Kidney tubule cell (primary cell): ENCODE measurements around the gene AUTS2.
A peak's percentile ranks its signal among the peaks of the same experiment; 100 is the strongest.

ENCODE experiments used
- DNase-seq: peaks from one replicate; pipeline ENCODE4 v3.0.0-alpha.2; 2018; ENCODE audit warnings: low spot score

Gene AUTS2

DNA sequence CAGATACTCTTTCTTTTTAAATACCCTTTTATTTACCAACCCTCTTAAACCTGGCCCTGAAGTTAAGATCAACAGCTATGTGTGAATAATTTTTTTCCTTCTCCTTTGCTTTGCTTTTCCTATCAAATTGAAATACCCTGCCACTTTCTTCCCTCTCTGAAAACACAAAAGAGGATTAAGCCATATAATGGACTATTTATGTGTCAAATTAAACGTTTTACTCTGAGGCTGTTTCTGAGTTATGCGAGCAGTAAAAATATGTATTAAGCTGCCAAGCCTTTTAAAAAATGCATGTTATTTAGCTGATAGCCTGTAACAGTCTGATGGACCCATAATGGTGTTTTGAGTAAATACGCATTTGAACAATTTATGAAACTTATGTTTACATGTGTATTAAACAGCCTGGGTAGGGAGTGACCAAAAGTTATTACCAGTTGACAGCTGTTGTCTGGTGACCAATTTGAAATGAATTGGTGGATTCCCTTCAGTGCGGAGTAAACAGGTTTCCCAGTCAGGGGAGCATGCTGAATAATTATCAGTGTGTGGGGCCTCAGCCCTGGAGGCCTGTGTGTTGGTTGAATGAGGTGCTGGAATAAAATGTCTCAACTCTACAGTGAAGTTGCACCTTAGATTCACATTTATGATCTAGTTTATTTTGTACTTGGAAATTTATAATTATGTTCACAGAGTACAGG, 89.6 kb downstream of the AUTS2 start:
- no peak for DNase-seq

- DNase-seq = no peak
Measured at GRCh38 chr7:69690329-69690728, 92.1 kb downstream of the AUTS2 start.

- DNase-seq = no peak
Measured at GRCh38 chr7:69691327-69691726, 93.1 kb downstream of the AUTS2 start.

- no peak for DNase-seq
Measured at GRCh38 chr7:69691734-69692133, 93.5 kb downstream of the AUTS2 start.

DNA sequence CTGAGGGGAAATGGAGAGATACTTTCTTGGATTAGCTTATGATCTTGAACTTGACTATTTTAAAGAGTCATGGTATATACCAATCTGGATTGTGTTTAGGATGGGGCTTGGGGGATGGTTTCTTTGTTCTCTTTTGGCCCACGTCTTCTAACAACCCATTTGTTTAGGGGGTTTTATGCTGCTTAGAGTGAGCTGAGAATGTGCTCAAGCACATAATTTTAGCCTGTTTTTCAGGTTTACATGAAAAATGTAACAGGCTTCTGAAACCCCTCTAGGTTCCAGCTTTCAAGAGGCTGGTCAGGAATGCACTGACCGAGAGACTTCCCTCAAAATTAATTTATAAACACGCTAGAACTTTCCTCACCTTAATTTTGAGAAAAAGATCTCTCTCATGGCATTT, 94.3 kb downstream of the AUTS2 start:
- no peak for DNase-seq

GRCh38 chr7:69693042-69693441, 94.8 kb downstream of the AUTS2 start:
- DNase-seq = no peak

DNA sequence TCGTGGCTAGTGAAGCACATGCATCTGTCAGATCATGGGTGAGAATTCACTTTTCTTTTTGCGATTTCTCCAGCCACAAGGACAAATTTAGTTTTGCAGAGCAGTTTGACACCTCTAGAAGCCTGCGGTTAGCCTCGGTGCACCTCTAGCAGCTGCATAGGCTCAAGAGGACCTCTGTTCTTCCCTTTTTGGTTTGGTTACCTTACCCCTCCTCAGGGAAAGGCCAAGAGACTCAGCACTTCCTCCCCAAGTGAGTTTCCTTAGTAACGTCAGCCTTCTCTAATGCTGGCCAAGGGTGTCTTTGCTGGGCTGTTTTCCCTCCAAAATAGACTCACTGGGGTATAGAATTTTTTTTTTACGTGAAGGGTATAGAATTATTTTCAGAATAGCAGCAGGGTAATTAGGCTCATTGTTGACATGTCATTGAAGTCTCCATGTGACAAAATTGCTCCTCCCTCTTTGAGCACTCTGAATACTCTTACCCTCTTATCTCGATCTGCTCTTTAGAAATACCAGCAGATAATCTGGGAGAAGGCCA, 97.8 kb downstream of the AUTS2 start:
- DNase-seq = no peak

DNA sequence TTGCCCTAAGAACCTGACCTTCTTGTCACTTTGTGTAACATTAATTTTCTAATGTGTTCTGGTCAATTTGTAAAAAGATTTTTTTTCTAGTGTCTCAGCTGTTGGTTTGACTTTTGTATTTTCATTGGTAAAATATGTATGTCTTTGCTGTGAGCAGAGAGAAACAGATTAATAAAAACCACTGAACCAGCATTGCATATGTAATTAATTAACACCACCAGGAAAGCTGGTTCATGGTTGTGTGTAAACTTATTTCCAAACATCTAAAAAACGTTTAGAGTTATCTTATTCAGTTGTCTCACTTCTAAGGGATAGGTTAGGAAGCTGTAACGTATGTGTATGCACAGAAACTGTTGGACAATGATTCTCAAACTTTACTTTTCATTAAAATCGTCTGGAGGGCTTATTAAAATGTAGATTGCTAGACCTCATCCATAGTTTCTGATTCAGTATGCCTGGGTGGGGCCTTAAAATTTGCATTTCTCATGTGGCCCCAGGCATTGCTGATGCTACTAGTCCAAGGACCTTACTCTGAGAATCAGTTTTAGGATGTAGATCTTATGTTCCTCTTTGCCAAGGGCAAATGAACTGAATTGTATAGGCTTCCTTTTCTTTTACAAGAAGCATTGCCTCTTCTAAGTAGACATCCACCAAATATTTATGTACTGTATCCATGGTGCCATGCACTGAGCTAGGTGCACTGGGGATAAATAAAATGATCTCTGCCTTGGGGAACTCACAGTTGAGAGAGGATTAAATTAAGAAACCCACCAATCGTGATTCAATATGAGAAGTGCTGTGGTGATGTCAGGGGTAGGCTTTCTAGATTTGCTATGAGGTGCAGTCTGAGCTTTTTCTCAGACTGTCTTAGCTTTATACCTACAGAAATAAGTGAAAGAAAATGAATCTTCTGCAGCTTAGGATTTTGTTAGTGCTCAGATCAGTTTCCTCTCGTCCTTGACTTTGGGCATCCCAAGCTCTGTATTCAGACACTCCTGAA, 98.7 kb downstream of the AUTS2 start:
- DNase-seq = no peak

GRCh38 chr7:69698109-69698825, 100.0 kb downstream of the AUTS2 start:
- DNase-seq = no peak

GRCh38 chr7:69699931-69700330, 101.7 kb downstream of the AUTS2 start:
- DNase-seq = no peak

GRCh38 chr7:69700331-69700730, 102.1 kb downstream of the AUTS2 start:
- peak; percentile 7 for DNase-seq

- DNase-seq = no peak
Measured at GRCh38 chr7:69701288-69701687, 103.0 kb downstream of the AUTS2 start.

- DNase-seq = no peak
Measured at GRCh38 chr7:69702357-69702756, 104.1 kb downstream of the AUTS2 start.

DNA sequence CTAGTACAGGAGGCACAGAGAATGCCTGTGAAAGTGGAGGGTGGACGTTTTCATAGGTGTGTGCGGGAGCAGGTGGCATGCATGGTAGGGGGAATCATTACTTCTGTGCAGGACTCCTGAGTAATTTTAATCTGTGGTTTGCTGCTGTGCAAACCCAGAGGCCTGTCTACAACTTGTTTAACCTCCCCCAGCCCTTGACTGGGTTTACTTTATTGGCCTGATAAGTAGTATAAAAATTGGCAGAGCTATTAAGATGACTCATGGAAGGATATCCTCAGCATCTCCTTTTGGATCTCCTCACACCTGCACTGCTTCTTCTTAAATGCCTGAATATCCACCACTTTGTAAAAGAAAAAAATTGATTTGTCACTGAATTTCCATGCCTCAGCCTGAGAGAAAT, 104.8 kb downstream of the AUTS2 start:
- no peak for DNase-seq

DNA sequence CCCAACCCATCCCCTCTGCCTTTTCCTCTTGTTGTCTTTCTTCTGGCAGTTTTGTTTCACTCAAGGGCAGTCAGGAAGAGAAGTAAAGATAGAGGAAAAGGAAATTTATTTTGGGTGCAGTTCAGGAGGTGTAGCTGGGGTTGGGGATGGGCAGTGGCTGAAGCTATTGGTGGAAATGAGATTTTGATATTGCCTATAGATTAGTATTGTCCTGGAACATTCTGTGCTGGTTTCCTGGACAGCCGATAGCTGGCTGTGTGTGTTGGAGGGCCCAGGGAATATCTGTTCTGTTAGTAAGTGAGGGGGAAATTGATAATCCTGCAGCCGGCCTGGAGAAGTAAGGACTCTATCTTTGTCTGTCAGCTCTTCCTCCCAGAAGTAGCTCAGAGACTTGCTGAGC, 107.8 kb downstream of the AUTS2 start:
- DNase-seq = no peak

- peak; percentile 62 for DNase-seq
Measured at GRCh38 chr7:69708857-69709256, 110.6 kb downstream of the AUTS2 start.

DNA sequence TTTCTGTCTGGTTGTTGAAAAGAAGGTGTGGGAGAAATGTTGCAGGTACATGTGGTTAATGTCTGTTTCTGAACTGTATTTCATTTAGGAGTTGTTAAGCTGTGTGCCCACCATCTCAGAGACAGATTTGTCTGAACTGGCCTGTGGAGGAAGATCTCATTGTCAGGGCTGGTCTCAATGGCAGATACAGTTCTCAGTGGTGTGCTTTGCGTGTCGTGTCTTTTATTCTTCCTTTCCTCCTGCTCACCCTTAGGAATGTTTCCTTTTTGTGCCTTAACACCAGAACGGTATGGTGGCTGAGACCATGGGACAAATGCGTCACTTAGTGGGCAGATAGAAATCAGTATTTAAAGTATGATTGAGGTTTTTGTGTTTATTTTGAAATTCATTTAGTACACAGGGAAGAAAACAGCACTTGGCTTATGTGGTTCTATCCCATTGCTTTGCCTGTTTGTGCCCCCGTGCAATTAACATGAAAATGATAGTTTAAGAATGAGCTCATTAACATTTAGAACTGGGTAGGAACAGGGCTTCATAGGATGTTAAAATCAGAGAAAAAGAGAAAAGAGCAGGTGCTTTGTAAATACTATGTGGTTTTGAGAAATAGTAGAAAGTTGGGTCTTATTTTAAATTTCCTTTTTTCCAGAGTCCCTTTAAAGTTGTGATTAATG, 112.6 kb downstream of the AUTS2 start:
- no peak for DNase-seq

- no peak for DNase-seq
Measured at GRCh38 chr7:69714886-69715576, 116.8 kb downstream of the AUTS2 start.

GRCh38 chr7:69717221-69717620, 118.9 kb downstream of the AUTS2 start:
- no peak for DNase-seq

- no peak for DNase-seq
Measured at GRCh38 chr7:69719717-69720116, 121.4 kb downstream of the AUTS2 start.

DNA sequence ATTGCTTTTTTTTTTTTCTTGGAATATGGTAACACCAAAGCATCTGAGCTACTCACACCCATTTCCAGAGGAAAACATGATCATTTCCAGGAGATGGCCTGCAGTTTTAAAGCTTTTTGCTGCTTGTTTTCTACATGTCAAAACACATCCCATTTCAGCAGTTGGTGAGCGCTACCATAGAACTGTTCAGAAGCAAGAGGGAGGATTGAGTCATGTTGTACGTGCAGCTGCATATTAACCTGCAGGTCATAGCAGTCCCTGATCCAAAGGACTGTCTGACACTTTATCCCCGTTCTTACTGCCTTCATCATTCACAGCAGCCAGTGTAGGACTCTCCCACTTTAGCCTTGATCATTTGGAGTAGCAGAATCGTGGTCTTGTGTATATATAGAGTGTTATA, 124.6 kb downstream of the AUTS2 start:
- no peak for DNase-seq
